IPS-20b (cell line): Measurements from ENCODE around the gene GNGT2.
"Not testable (repeated sequence)": the region's sequence is repeated elsewhere in the genome, so short reads cannot be mapped to it uniquely, and the experiment has no call there.

Source experiments
- H3K27ac ChIP-seq: one replicate; pipeline ENCODE4 v1.5.1; 2013; ENCODE audit warnings: low read length
- H3K27me3 ChIP-seq: 2 replicates; pipeline ENCODE4 v1.6.1; 2013; ENCODE audit warnings: mild to moderate bottlenecking, low read length, inconsistent platforms; ENCODE audit not compliant: insufficient read depth
- H3K36me3 ChIP-seq: 2 replicates; pipeline ENCODE4 v1.6.1; 2013; ENCODE audit warnings: low read depth, mild to moderate bottlenecking, inconsistent platforms, low read length, moderate library complexity; ENCODE audit not compliant: insufficient read depth
- H3K4me1 ChIP-seq: 2 replicates; pipeline ENCODE4 v1.6.1; 2013; ENCODE audit warnings: mild to moderate bottlenecking, control low read depth, inconsistent platforms, low read length, moderate library complexity; ENCODE audit not compliant: insufficient read depth
- H3K4me3 ChIP-seq: 2 replicates; pipeline ENCODE4 v1.5.1; 2013; ENCODE audit warnings: mild to moderate bottlenecking, low read length, inconsistent platforms
- H3K9ac ChIP-seq: 2 replicates; pipeline ENCODE4 v1.6.1; 2013; ENCODE audit warnings: low read depth, mild to moderate bottlenecking, inconsistent platforms, low read length, moderate library complexity
- H3K9me3 ChIP-seq: 2 replicates; pipeline ENCODE4 v1.6.1; 2013; ENCODE audit warnings: mild to moderate bottlenecking, low read depth, low read length, inconsistent platforms; ENCODE audit not compliant: insufficient read depth

Gene GNGT2

DNA sequence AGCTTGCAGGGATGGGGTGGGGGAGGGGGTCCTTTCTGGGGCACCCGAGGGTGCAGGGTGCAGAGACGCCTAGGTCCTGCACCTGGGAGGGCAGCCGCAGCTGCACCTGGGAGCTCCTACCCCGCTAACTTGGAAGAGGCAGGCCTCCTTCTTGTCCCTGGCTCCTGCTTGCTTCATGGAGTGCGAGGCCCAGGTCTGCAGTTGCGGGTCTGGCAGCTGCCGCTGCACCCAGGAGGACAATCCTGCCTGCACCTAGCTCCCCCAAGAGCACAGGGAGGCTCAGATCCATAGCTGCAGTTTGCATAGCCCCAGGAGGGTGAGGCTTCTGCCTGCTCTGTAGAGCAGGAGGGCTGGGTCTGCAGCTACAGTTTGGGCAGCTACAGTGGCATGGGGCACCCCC lies 26.6 kb downstream of the GNGT2 start:
- Histone ChIP-seq H3K4me3 (no peak overlapping the region), H3K27ac (no peak overlapping the region), H3K9me3 (peaks cover 5% of the 10 kb centered on the region), H3K27me3 (no peaks in the 10 kb centered on the region), H3K9ac (no peak overlapping the region), H3K36me3 (no peaks in the 10 kb centered on the region), H3K4me1 (no peaks in the 10 kb centered on the region)

DNA sequence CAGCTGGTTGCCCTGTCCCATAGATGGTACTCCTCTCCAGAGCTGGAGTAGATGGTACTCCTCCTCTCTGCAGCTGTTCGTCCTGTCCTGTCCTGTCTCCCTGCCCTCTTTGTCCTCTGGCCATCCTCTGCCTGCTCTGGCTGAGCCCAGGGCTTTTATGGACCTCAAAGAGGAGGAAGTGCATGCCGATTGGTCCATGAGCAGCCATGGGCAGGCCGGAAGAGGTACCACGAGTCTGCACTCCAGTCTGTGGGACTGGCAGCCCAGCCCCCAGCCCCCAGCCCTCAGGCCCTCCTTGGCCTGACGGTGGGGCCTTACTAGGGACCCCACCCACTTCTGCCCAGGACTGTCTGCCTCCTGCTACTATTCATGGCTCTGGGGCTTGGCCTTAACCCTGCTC lies 27.0 kb downstream of the GNGT2 start:
- Histone ChIP-seq H3K9ac (no peak overlapping the region), H3K9me3 (peaks cover 5% of the 10 kb centered on the region), H3K4me3 (no peak overlapping the region), H3K27me3 (no peaks in the 10 kb centered on the region), H3K4me1 (no peaks in the 10 kb centered on the region), H3K36me3 (no peaks in the 10 kb centered on the region), H3K27ac (no peak overlapping the region)

DNA sequence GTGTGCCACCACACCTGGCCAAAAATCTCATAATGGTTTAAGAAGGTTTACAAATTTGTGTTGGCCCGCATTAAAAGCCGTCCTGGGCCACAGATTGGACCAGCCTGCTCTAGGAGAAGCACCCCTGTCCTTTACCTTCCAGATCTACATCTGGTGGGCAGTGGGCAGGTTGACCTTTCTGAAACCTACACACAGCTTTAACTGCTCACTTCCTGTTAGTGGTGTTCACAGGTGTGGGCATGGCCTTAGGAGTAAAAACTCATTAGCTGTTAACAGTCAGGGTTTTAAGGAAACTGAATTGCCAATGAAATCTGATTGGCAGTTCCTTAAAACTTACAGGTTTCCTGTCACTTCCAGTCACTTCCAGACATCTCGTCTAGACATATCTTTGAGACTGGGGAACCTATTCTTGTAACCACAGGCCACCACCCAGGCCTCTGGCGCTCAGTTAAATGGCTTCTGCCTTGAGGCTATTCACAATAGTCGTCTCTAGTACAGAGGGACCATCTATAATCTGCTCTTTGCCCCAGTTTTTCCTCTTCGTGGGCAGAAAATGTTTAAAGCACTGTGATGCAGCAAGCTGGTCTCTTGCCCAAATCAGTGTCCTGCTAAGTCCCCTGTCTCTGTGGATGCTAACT lies 29.3 kb downstream of the GNGT2 start:
- no peaks in the 10 kb centered on the region for H3K27me3 ChIP-seq
- H3K9ac ChIP-seq, result no peak overlapping the region
- no peak overlapping the region for H3K4me3 ChIP-seq
- H3K4me1 ChIP-seq, result no peaks in the 10 kb centered on the region
- no peak overlapping the region for H3K27ac ChIP-seq
- peaks cover 20% of the 10 kb centered on the region for H3K9me3 ChIP-seq
- no peaks in the 10 kb centered on the region for H3K36me3 ChIP-seq

DNA sequence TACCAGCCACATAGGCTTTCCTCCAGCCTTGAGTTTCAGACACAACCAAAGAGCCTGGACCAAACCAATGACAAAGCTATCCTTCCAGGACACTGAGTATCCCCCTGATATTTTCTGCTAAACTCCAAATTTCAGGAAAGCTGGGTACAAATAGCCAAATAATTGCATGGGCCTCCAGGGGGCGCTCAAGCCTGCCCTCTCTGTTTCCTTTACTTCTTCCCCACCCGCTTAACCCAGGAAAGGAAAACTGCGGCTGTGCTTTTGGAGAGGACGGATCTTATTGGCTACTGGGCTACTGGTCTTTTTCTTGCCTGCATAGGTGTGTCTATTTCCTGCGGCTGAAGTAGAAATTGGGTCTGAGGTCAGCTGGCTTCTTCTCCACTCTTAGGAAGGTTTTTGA lies 30.1 kb downstream of the GNGT2 start:
- no peak overlapping the region for H3K4me3 ChIP-seq
- no peak overlapping the region for H3K27ac ChIP-seq
- H3K36me3 ChIP-seq, result no peaks in the 10 kb centered on the region
- no peaks in the 10 kb centered on the region for H3K27me3 ChIP-seq
- H3K4me1 ChIP-seq, result no peaks in the 10 kb centered on the region
- peaks cover 20% of the 10 kb centered on the region for H3K9me3 ChIP-seq
- H3K9ac ChIP-seq, result no peak overlapping the region

DNA sequence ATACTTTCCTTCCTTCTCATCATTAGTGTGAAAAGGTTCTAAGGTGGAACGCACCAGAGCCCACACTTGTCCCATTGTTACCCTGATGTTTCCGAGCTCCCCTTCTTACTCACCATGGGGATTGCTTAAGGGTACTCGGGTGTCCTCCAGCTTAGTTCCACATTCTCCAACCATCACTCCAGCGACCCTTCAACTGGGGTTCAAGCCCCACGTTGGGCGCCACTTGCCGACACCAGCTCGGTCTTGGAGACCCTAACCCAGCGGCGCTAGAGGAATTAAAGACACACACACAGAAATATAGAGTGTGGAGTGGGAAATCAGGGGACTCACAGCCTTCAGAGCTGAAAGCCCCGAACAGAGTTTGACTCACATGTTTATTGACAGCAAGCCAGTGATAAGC lies 34.4 kb downstream of the GNGT2 start:
- not testable (repeated sequence) for H3K27me3 ChIP-seq, H3K4me3 ChIP-seq, H3K36me3 ChIP-seq, H3K27ac ChIP-seq, H3K4me1 ChIP-seq, H3K9ac ChIP-seq
- H3K9me3 ChIP-seq, result peaks cover 20% of the 10 kb centered on the region

DNA sequence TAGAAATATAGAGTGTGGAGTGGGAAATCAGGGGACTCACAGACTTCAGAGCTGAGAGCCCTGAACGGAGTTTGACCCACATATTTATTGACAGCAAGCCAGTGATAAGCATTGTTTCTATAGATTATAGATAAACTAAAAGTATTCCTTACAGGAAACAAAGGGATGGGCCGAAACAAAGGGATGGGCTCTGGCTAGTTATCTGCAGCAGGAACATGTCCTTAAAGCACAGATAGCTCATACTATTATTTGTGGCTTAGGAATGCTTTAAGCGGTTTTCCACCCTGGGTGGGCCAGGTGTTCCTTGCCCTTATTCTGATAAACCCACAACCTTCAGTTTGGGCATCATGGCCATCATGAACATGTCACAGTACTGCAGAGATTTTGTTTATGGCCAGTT lies 39.7 kb downstream of the GNGT2 start:
- not testable (repeated sequence) for H3K27me3 ChIP-seq, H3K4me1 ChIP-seq, H3K27ac ChIP-seq, H3K4me3 ChIP-seq, H3K9ac ChIP-seq, H3K9me3 ChIP-seq, H3K36me3 ChIP-seq

DNA sequence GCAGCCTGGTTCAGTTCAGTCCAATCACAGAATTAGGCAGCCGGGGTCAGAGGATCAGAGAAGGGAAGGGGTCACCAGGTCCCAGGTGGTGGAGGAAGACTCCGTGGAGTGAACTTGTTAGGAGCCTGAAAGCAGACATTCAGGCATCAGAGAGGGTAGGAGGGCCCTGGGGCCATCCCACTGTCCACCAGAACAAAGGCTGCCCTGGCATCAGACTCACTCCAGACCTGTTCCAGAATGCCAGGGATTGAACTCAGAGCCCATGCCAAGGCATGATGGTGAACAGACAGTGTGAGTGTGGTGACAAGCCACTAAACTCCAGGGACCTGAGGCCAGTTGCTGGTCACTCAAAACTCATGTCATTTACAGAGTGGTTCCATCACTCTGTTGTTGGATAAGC lies 40.2 kb downstream of the GNGT2 start:
- Histone ChIP-seq H3K4me3 (no peak overlapping the region), H3K27me3 (no peaks in the 10 kb centered on the region; the same call in 1 of the 2 replicates), H3K9ac (no peak overlapping the region), H3K9me3 (peaks cover 4% of the 10 kb centered on the region; the same call in 1 of the 2 replicates), H3K36me3 (no peaks in the 10 kb centered on the region), H3K27ac (no peak overlapping the region), H3K4me1 (no peaks in the 10 kb centered on the region)

DNA sequence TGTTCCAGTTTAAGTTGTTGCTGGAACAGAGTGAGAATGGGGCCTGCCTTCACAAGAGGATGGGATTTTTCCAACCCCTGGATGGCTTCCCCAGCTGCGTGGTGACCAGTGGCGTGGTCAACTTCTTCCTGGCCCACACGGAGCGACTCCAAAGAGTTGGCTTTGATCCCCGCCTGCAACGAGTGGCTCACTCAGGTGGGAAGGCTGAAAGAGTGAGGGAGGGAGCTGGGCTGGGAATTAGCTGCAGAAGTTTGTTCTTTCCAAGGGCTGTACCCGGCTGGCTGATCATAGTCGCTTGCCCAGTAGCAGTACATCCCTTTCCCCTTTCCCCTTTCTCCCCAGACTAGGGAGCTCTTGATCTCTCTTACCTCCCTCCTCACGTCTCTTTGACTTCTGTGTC lies 41.7 kb downstream of the GNGT2 start:
- Histone ChIP-seq H3K36me3 (no peaks in the 10 kb centered on the region), H3K9me3 (peaks cover 4% of the 10 kb centered on the region; the same call in 1 of the 2 replicates), H3K27ac (no peak overlapping the region), H3K9ac (no peak overlapping the region), H3K4me1 (no peaks in the 10 kb centered on the region), H3K4me3 (no peak overlapping the region), H3K27me3 (no peaks in the 10 kb centered on the region; the same call in 1 of the 2 replicates)

DNA sequence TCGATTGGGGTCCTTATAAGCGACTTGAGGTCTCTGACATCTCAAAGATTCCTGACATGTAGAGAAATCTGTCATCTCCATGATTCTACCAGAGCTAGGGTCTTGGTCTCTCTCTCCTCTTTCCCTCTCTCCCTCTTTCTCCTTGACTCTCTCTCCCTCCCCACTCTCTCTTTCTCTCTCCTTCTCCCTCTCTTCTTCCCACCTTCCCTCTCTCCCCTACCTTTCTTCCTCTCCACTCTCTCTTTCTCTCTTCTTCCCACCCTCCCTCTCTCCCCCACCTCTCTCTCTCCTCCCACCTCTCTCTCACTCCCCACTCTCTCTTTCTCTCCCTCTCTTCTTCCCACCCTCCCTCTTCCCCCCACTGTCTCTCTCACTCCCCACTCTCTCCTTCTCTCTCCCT lies 45.2 kb downstream of the GNGT2 start:
- Histone ChIP-seq H3K4me3 (no peak overlapping the region), H3K27ac (no peak overlapping the region), H3K27me3 (no peaks in the 10 kb centered on the region; the same call in 1 of the 2 replicates), H3K36me3 (no peaks in the 10 kb centered on the region), H3K9ac (no peak overlapping the region), H3K9me3 (peaks cover 4% of the 10 kb centered on the region; the same call in 1 of the 2 replicates), H3K4me1 (no peaks in the 10 kb centered on the region)

DNA sequence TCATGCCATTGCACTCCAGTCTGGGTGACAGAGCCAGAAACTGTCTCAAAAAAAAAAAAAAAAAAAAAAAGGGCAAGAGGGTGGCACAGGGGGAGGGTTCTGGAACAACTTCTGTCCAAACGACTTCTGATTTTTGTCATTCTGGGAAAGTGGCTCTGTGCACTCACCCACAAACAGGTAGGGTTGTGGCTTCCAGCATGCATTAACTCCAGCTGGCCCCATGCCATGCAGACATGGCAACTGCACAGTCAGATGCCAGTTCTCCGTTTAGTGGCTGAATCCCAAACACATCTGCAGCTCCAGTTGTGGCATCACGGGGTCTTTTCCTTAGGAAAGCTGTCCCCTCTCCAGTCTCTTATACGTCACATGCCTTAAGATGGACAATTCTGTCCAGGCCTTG lies 47.5 kb downstream of the GNGT2 start:
- Histone ChIP-seq H3K4me1 (no peaks in the 10 kb centered on the region), H3K27me3 (no peaks in the 10 kb centered on the region), H3K4me3 (no peak overlapping the region), H3K9ac (no peak overlapping the region), H3K27ac (no peak overlapping the region), H3K36me3 (no peaks in the 10 kb centered on the region), H3K9me3 (no peaks in the 10 kb centered on the region)

DNA sequence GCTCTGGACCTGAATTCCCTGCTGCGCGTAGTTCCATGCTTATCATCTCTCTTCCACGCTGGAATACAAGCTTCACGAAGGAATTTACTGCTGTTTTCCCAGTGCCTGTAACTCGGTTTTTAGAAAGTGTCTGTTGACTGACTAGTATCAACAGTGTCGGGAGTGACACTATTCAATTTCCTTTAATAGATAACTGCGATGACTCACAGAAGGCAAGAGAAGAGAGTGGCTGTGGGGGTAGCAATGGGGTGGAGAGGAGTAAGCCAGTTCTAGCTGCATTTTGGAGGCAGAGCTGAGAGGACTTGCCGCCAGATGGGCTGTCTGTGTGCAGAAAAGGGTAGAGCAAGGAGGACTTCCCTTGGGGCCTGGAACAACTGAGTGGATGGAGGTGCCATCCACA lies 52.6 kb downstream of the GNGT2 start:
- Histone ChIP-seq H3K4me3 (no peak overlapping the region), H3K4me1 (no peaks in the 10 kb centered on the region), H3K27ac (no peak overlapping the region), H3K9ac (no peak overlapping the region), H3K27me3 (no peaks in the 10 kb centered on the region), H3K36me3 (no peaks in the 10 kb centered on the region), H3K9me3 (no peaks in the 10 kb centered on the region)

DNA sequence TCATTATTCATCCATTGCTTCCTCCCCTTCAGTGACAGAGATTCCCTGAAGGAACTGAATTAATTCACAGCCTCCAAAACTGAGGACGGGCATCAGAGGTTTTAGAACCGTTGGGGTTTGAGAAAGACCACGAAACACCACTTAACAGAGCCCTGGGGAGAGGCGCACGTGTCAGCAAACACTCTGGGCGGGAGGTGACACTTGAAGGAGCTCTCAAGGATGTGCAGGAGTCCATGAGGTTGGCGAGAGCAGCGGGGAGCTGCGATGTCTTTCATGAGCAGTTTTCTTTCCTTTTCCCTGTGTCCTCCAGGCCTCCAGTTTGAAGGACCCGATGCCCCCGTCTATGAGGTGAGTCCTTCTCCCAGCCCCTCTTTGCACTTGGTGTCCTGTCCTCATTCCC lies 54.1 kb downstream of the GNGT2 start:
- Histone ChIP-seq H3K4me3 (no peak overlapping the region), H3K9ac (no peak overlapping the region), H3K9me3 (no peaks in the 10 kb centered on the region), H3K27ac (no peak overlapping the region), H3K36me3 (no peaks in the 10 kb centered on the region), H3K4me1 (no peaks in the 10 kb centered on the region), H3K27me3 (no peaks in the 10 kb centered on the region)
